WTC11 (cell line): ENCODE results near the gene BACH2. TPM values are rescaled to one million over a fixed set of nuclear protein-coding genes. Genes with fewer than 3 reads are reported as not detected.

Source experiments
- ATAC-seq: fragments of 200-7000 bp; cut with Tn5 transposase; 2 replicates; pipeline ENCODE4 v1.10.0; 2021; ENCODE audit warnings: mild to moderate bottlenecking, moderate library complexity
- CTCF ChIA-PET: fragments of 300-600 bp; sonication (Branson Sonifier 250); formaldehyde crosslinking; loops from one replicate; lab custom pipeline; 2021; ENCODE audit warnings: antibody characterized with exemption; lab: Charles Lee
- POLR2A ChIA-PET: fragments of 350-600 bp; sonication (Branson Sonifier 250); formaldehyde crosslinking; loops from one replicate; lab custom pipeline; 2021; ENCODE audit warnings: antibody characterized with exemption; lab: Charles Lee
- DNase-seq: peaks from one replicate; pipeline ENCODE4 v3.0.0; 2021; ENCODE audit warnings: low spot score
- H3K27ac Mint-ChIP-seq: 2 replicates; pipeline ENCODE4 v1.8.0; 2021; ENCODE audit warnings: mixed read lengths
- H3K27me3 Mint-ChIP-seq: 2 replicates; pipeline ENCODE4 v1.8.0; 2021; ENCODE audit warnings: low read depth, mild to moderate bottlenecking, moderate library complexity, mixed read lengths
- H3K36me3 Mint-ChIP-seq: 2 replicates; pipeline ENCODE4 v1.8.0; 2021; ENCODE audit warnings: mixed read lengths
- H3K4me1 Mint-ChIP-seq: 2 replicates; pipeline ENCODE4 v1.8.0; 2022; ENCODE audit warnings: mixed read lengths
- H3K4me3 Mint-ChIP-seq: 2 replicates; pipeline ENCODE4 v1.8.0; 2021; ENCODE audit warnings: mild to moderate bottlenecking, moderate library complexity, mixed read lengths
- H3K9me3 Mint-ChIP-seq: 2 replicates; pipeline ENCODE4 v1.8.0; 2021; ENCODE audit warnings: mixed read lengths
- AFF4 ChIP-seq: sonication (generic); formaldehyde crosslinking; IDR thresholded peaks from 2 replicates; pipeline ENCODE4 v1.8.1; 2023; ENCODE audit warnings: mild to moderate bottlenecking, missing genetic modification reagents, borderline replicate concordance
- AR ChIP-seq: fragments of 250-450 bp; sonication (Bioruptor Pico); IDR thresholded peaks from 2 replicates; pipeline ENCODE4 v1.9.0; 2021; ENCODE audit warnings: mild to moderate bottlenecking
- ARID4B ChIP-seq: sonication (generic); formaldehyde crosslinking; IDR thresholded peaks from 2 replicates; pipeline ENCODE4 v1.8.0; 2023; ENCODE audit warnings: missing genetic modification reagents, mild to moderate bottlenecking, borderline replicate concordance
- ATF1 ChIP-seq: sonication (generic); formaldehyde crosslinking; IDR thresholded peaks from 2 replicates; pipeline ENCODE4 v1.8.1; 2023; ENCODE audit warnings: mild to moderate bottlenecking, moderate library complexity, missing genetic modification reagents
- CTCF ChIP-seq: fragments of 200-600 bp; IDR thresholded peaks from 2 replicates; pipeline ENCODE4 v1.8.0; 2022; ENCODE audit warnings: antibody characterized with exemption
- E2F1 ChIP-seq: sonication (generic); formaldehyde crosslinking; IDR thresholded peaks from 2 replicates; pipeline ENCODE4 v1.8.0; 2022; ENCODE audit warnings: mild to moderate bottlenecking, missing genetic modification reagents
- IRF1 ChIP-seq: sonication (generic); formaldehyde crosslinking; IDR thresholded peaks from 2 replicates; pipeline ENCODE4 v1.8.0; 2023; ENCODE audit warnings: missing genetic modification reagents
- NFE2L1 ChIP-seq: sonication (generic); formaldehyde crosslinking; IDR thresholded peaks from 2 replicates; pipeline ENCODE4 v1.8.1; 2023; ENCODE audit warnings: missing genetic modification reagents
- NFYB ChIP-seq: sonication (generic); formaldehyde crosslinking; conservative IDR thresholded peaks from 2 replicates; pipeline ENCODE4 v1.8.0; 2022; ENCODE audit warnings: low read depth, missing genetic modification reagents
- NR3C1 ChIP-seq: sonication (generic); formaldehyde crosslinking; conservative IDR thresholded peaks from 2 replicates; pipeline ENCODE4 v1.8.1; 2023; ENCODE audit warnings: low read depth, mild to moderate bottlenecking, missing genetic modification reagents
- SMAD3 ChIP-seq: sonication (generic); formaldehyde crosslinking; IDR thresholded peaks from 2 replicates; pipeline ENCODE4 v1.8.0; 2022; ENCODE audit warnings: missing genetic modification reagents, mild to moderate bottlenecking, borderline replicate concordance
- SMAD4 ChIP-seq: sonication (generic); formaldehyde crosslinking; IDR thresholded peaks from 2 replicates; pipeline ENCODE4 v1.8.0; 2022; ENCODE audit warnings: mild to moderate bottlenecking, missing genetic modification reagents
- STAT6 ChIP-seq: sonication (generic); formaldehyde crosslinking; conservative IDR thresholded peaks from 2 replicates; pipeline ENCODE4 v1.8.1; 2023; ENCODE audit warnings: mild to moderate bottlenecking, low read depth, missing genetic modification reagents, moderate library complexity
- TEAD4 ChIP-seq: sonication (generic); formaldehyde crosslinking; IDR thresholded peaks from 2 replicates; pipeline ENCODE4 v1.8.0; 2022; ENCODE audit warnings: mild to moderate bottlenecking, missing genetic modification reagents
- ZNF317 ChIP-seq: sonication (generic); formaldehyde crosslinking; IDR thresholded peaks from 2 replicates; pipeline ENCODE4 v1.8.1; 2023; ENCODE audit warnings: low read depth, mild to moderate bottlenecking, moderate library complexity, missing genetic modification reagents, borderline replicate concordance
- ZNF423 ChIP-seq: fragments of 250-450 bp; sonication (Bioruptor Pico); IDR thresholded peaks from 2 replicates; pipeline ENCODE4 v2.1.2; 2022; ENCODE audit warnings: mild to moderate bottlenecking, moderate library complexity
- ZNF671 ChIP-seq: fragments of 250-450 bp; sonication (Bioruptor Pico); IDR thresholded peaks from 2 replicates; pipeline ENCODE4 v1.8.0; 2021; ENCODE audit warnings: mild to moderate bottlenecking
- total RNA-seq: library from RNA; stranded (reverse); gene quantifications from 3 replicates; pipeline ENCODE4 v1.2.3, GENCODE V29; 2021

Gene BACH2
- total RNA-seq, 1 experiment from 2014 or later: 5.9 TPM

GRCh38 chr6:90072935-90073464, 223.6 kb downstream of the BACH2 start (continued):
- TF ChIP-seq IRF1 (CRISPR knock-in tag) (no peak), ARID4B (CRISPR knock-in tag) (no peak), NFYB (CRISPR knock-in tag) (no peak), AFF4 (CRISPR knock-in tag) (no peak), AR (CRISPR knock-in tag) (no peak), SMAD4 (CRISPR knock-in tag) (no peak), SMAD3 (CRISPR knock-in tag) (no peak), ATF1 (CRISPR knock-in tag) (no peak)

- no peaks in the 10 kb centered on the region for H3K36me3 Mint-ChIP-seq
- POLR2A ChIA-PET: interaction anchor here (0.8 kb wide), 1 partner anchor 161 kb away, joined by 3 read pairs; no protein-coding TSS in a partner anchor
- H3K9me3 Mint-ChIP-seq: no peaks in the 10 kb centered on the region
- DNase-seq (no peak), ATAC-seq (no peak)
- H3K27ac Mint-ChIP-seq: no peak overlapping the region
- CTCF ChIA-PET: interaction anchor here (1.4 kb wide), 1 partner anchor 132 kb away, joined by 4 read pairs; no protein-coding TSS in a partner anchor
- H3K4me3 Mint-ChIP-seq: no peak overlapping the region
- H3K4me1 Mint-ChIP-seq: peaks cover 3% of the 10 kb centered on the region; the same call in 1 of the 2 replicates
- no peaks in the 10 kb centered on the region for H3K27me3 Mint-ChIP-seq
- TF ChIP-seq TEAD4 (CRISPR knock-in tag) (no peak), SMAD3 (CRISPR knock-in tag) (no peak), NR3C1 (CRISPR knock-in tag) (no peak), CTCF (no peak), ZNF671 (CRISPR knock-in tag) (no peak), ZNF423 (CRISPR knock-in tag) (no peak), STAT6 (CRISPR knock-in tag) (no peak), NFE2L1 (no peak), E2F1 (no peak), ZNF317 (CRISPR knock-in tag) (no peak)
Observed at GRCh38 chr6:90072501-90072900, 224.1 kb downstream of the BACH2 start.
